ENCODE measurements around the gene GPRC5C.

Gene GPRC5C, protein sequence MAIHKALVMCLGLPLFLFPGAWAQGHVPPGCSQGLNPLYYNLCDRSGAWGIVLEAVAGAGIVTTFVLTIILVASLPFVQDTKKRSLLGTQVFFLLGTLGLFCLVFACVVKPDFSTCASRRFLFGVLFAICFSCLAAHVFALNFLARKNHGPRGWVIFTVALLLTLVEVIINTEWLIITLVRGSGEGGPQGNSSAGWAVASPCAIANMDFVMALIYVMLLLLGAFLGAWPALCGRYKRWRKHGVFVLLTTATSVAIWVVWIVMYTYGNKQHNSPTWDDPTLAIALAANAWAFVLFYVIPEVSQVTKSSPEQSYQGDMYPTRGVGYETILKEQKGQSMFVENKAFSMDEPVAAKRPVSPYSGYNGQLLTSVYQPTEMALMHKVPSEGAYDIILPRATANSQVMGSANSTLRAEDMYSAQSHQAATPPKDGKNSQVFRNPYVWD

DNA sequence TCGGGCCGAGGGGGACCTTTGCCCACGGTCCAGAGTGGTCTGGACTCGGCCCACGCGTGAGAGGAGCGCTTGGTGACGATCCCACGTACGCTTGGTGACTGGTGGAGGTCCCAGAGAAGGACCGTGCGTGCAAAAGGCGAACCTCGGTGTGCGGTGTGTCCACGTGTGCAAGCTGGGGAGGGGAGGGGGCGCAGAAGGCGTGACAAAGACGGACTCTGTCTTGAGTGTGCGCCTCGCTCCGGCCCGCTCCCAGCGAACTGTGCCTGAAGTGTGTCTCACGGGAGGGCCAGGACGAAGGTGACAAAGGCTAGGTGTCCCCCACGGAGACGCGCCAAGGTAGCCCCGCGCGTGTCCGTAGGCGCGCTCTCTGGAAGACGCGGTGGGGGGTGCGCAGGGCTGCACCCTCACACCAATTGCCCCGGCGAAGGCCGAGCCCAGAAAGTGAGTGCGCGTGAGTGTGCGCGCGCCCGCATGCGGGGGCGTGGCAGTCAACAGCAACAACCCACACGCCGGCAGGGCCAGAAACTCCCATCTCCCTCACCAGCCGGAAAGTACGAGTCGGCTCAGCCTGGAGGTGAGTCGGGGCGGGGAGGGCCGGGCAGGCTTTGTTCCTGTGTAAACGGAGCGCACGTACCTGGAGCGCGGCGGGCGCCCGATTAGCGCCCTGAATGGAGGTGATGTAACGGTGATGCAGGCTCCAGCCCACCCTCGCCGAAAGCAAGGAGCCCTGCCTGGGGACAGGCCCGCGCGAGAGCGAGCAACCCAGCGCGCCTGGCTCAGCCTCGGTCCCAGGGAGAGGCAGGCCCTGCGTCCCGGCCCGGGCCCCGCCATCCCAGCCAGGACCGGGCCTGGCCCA, at the start of gene GPRC5C:
Gene GPRC5C (plus strand): TSS at position 521 of the 856 bp plus-strand sequence. CDS start 7,689 bp downstream, outside the sequence.
- peak within 1 kb of the TSS; percentile 46 to 80 for H3K27ac Mint-ChIP-seq
- no peaks in the 10 kb centered on the region for H3K9me3 Mint-ChIP-seq
- peak; percentile 78 for ATAC-seq
- H3K4me1 Mint-ChIP-seq: peaks cover 26% of the 10 kb centered on the region
- peak within 1 kb of the TSS; percentile 68 to 83 for H3K4me3 Mint-ChIP-seq
- peak; percentile 40 to 57 for DNase-seq
- H3K27me3 Mint-ChIP-seq: peaks cover 91% of the 10 kb centered on the region

DNA sequence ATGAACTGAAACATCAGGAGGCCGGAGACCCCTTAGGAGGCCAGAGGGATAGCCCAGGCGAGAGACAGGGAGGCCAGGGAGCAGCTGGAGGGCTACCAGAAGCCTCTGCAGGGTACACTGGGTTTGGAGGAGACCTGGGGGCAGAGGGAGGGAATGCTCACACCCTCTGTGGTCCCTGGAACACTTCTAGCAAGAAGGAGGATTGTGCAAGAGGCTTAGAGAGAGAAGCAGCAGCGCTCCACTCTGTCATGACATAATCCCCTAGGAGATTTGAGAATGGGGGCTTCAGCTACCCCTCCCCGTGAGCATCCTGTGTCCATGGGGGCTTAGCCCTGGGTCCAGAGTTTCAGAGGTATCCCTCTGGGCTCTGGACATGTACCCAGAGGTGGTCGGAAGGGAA, 48.7 kb upstream of the GPRC5C start:
- Mint-ChIP-seq H3K4me3 (no peak overlapping the region), H3K4me1 (peaks cover 11% of the 10 kb centered on the region), H3K9me3 (no peaks in the 10 kb centered on the region), H3K27ac (no peak overlapping the region), H3K27me3 (no peaks in the 10 kb centered on the region)
- ATAC-seq (no peak), DNase-seq (no peak)

DNA sequence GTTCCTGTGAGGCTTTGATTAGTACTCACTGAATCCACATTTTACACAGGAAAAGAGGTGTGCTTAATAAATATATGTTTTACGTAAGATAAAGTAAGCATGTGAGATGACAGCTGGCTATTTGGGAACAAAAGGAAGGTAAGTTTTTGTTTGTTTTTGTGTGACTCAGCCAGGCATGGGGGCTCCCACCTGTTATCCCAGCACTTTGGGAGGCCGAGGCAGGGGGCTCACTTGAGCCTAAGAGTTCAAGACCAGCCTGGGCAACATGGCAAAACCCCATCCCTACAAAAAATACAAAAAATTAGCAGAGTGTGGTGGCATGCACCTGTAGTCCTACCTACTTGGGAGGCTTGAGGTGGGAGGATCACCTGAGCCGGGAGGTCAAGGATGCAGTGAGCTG, 46.7 kb upstream of the GPRC5C start:
- no peak for ATAC-seq
- Mint-ChIP-seq H3K27ac (no peak overlapping the region), H3K4me1 (peaks cover 4% of the 10 kb centered on the region), H3K9me3 (no peaks in the 10 kb centered on the region), H3K27me3 (no peaks in the 10 kb centered on the region), H3K4me3 (no peak overlapping the region)
- DNase-seq: no peak

DNA sequence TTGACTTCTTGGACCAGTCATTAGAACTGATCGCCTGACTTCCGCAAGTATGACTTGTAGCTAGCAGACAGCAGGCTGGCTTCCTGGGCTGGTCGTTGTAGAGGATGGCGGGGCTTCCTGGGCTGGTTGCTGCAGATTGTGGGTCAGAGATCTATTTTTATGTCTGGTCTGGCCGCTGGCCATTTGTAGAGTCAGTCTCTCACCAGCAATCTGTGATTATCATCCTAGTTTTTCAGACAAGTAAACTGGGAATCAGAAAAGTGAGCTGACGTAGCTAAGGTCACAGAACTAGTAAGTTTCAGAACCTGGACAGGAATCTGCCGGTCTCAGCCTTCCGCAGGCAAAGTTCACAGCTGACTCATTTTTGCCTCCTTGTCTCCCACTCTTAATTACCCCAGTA, 45.5 kb upstream of the GPRC5C start:
- no peak overlapping the region for H3K4me3 Mint-ChIP-seq
- DNase-seq: no peak
- no peak for ATAC-seq
- no peak overlapping the region for H3K27ac Mint-ChIP-seq
- no peaks in the 10 kb centered on the region for H3K27me3 Mint-ChIP-seq
- no peaks in the 10 kb centered on the region for H3K4me1 Mint-ChIP-seq
- no peaks in the 10 kb centered on the region for H3K9me3 Mint-ChIP-seq

DNA sequence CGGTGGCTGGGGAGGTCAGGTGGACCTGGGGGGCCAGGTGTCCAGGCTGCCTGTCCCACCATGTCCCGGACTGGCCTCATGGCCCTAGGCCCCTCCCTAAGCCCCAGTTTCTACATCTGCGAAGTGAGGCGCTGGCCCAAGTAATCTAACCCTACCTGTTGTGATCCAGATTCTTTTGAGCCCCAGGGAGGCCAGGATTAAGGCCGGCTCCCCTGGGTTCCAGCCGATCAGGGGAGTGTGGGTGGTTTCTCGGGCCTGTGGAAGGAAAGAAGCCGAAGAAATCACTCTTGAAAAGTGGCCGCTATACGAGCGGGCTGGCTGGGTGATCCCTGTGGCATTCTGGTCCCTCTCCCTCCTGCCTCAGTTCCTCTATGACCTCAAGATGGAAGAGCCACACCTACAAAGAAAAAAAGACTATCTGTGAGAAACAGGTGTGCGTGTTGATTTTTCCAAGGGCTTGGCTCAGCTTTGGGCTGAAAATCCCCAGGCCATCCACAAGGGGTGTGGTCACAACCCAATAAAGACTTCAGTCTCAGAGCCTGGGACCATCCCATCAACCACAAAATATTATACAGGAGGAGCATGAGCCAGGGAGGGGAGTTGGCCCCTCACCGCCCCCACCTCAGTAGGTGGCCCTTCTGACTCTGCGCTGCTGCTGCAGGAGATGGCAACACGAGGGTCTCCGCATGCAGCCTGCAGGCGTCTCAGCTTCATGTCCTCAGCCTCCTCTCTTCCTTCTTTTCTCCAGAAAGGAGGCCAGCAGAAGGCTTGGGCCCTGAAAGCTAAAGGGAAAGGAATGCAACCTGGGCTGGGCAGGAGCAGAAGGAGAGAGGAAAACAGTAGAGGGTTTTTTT, 44.3 kb upstream of the GPRC5C start:
- ATAC-seq: no peak
- no peak overlapping the region for H3K27ac Mint-ChIP-seq
- no peaks in the 10 kb centered on the region for H3K27me3 Mint-ChIP-seq
- DNase-seq: no peak
- H3K9me3 Mint-ChIP-seq: no peaks in the 10 kb centered on the region
- H3K4me3 Mint-ChIP-seq: no peak overlapping the region
- no peaks in the 10 kb centered on the region for H3K4me1 Mint-ChIP-seq

DNA sequence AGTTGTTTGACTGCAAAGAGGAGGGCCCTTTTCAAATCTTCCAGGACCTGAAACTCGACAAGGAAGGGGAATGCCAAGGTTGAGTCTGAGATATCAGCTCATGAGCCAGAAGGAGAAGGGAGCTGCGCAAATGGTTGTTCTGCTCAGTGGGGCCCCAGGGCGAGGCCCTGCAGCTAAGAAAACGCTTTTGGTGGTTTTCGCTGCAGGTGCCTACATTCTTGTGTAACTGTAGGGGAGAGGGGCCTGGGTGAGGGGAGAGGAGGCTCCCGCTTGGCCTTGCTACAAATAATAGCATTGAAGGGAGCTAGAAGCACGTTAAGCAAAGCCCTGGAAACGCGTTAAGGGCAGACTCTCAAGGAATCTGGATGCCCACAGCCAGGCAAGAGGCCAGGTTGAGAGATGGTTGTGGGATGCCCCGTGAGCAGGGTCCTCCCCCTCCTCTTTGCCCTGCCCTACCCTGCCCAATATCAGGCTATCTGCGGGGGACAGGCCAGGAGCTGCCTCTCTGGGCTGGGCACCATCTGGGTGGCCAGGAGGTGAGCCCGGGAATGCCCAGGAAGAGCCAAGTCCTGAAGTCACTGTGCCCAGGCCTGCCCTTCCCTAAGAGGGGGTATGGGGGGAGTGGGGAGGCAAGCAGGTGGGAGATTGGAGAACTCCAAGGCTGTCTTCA, 42.7 kb upstream of the GPRC5C start:
- Mint-ChIP-seq H3K9me3 (no peaks in the 10 kb centered on the region), H3K4me3 (no peak overlapping the region), H3K4me1 (no peaks in the 10 kb centered on the region), H3K27me3 (no peaks in the 10 kb centered on the region), H3K27ac (no peak overlapping the region)
- no peak for DNase-seq
- no peak for ATAC-seq

DNA sequence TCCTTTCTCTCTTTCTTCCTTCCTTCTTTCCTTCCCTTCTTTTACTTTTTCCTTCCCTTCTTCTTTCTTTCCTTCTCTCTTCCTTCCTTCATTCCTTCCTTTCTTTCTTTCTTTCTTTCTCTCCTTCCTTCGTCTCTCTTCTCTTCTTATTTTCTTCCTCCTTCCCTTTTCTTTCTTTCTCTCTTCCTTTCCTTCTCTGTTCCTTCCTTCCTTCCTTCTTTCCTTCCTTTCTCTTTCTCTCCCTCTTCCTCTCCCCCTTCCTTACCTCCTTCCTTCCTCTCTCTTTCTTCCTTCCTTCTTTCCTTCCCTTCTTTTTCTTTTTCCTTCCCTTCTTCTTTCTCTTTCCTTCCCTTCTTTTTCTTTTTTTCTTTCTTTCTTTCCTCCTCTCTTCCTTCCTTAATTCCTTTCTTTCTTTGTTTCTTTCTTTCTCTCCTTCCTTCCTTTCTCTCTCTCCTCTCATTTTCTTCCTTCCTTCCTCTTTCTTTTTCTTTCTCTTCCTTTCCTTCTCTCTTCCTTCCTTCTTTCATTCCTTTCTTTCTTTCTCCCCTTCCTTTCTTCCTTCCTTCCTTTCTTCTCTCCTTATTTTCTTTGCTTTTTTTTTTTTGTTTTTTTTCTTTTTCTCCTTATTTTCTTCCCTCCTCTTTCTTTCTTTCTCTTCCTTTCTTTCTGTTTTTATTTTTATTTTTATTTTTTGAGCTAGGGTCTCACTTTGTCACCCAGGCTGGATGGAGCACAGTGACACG, 41.8 kb upstream of the GPRC5C start:
- no peaks in the 10 kb centered on the region for H3K27me3 Mint-ChIP-seq
- H3K4me1 Mint-ChIP-seq: no peaks in the 10 kb centered on the region
- no peaks in the 10 kb centered on the region for H3K9me3 Mint-ChIP-seq
- peak overlapping the region in 1 of 2 donors; percentile 19 for H3K27ac Mint-ChIP-seq
- DNase-seq: no peak
- ATAC-seq: no peak
- no peak overlapping the region for H3K4me3 Mint-ChIP-seq

DNA sequence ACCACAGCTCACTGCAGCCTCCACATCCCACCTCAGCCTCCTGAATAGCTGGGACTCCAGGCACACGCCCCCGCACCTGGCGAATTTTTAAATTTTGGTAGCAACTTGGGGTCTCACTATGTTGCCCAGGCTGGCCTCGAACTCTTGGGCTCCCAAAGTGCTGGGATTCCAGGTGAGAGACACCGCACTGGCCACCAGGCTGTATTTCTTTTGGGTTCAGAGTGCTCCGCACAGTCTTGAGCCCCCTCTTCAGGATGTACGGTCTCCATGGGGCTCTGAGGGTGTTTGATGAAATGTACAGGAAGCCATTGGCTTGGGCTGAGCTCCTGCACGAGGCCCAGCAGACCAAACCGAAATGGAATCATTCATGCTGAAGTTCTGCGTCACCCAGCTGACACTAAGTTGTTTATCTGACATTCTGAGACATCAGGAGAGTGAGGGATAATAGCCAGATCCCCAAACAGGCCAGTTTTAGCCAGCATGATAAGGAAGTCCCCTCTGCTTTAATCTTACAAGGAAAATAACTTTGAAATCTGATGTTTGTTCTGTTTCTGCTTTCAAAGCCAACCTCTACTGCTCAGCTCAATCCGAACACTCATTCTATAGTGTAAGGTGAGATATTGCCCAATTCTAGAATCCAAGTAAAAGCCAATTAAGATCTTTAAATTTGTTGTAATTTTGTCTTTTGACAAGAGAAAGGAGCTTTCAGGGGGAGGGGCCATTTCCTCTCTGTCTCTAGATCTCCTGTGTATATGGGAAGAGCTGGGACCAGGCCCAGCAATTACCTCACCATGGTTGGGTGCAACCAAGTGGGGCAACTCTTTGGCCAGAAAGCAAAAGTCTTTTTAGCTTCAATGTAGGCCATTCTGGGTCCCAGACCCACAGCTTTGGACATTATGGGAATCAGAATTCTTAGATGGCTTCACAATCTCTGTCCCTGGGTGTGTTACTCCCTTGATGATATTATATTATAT, 40.9 kb upstream of the GPRC5C start:
- Mint-ChIP-seq H3K4me3 (no peak overlapping the region), H3K27ac (no peak overlapping the region), H3K9me3 (no peaks in the 10 kb centered on the region), H3K4me1 (no peaks in the 10 kb centered on the region), H3K27me3 (no peaks in the 10 kb centered on the region)
- DNase-seq: no peak
- ATAC-seq: no peak

DNA sequence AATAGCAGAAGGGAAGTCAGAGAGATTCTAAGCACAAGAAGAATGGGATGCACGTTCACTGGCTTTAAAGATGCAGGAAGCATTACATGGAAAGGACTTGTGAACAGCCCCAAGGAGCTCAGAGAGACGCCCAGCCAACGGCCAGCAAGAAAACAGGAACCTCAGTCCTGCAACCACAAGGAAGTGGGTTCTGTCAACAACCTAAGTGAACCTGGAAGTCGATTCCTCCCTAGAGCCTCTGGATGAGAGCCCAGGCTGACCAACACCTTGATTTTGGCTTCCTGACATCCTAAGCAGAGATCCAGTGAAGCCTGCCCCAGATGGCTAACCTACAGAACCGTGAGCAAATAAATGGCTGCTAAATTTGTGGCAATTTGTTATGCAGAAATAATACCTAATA, 40.1 kb upstream of the GPRC5C start:
- H3K27ac Mint-ChIP-seq: no peak overlapping the region
- no peaks in the 10 kb centered on the region for H3K4me1 Mint-ChIP-seq
- no peaks in the 10 kb centered on the region for H3K27me3 Mint-ChIP-seq
- DNase-seq (no peak), ATAC-seq (no peak)
- H3K4me3 Mint-ChIP-seq: no peak overlapping the region
- H3K9me3 Mint-ChIP-seq: no peaks in the 10 kb centered on the region

DNA sequence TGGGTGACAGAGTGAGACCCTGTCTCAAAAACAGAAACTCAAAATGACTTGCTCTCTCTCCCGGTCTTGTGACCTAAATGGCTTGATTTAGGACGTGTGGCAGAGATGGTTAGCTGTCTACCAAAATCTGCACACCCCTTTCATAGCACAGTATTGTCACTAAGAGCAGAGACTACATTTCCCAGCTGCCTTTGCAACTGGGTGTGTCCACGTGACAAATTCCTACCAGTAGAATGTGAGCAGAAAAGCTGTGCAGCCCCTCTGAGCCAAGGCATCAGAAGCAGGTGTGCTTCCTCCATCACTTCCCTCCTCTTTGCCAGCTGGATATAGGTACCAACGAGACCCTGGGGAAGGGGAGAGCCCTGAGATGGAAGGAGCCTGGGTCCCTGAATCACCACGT, 39.0 kb upstream of the GPRC5C start:
- H3K9me3 Mint-ChIP-seq: no peaks in the 10 kb centered on the region

DNA sequence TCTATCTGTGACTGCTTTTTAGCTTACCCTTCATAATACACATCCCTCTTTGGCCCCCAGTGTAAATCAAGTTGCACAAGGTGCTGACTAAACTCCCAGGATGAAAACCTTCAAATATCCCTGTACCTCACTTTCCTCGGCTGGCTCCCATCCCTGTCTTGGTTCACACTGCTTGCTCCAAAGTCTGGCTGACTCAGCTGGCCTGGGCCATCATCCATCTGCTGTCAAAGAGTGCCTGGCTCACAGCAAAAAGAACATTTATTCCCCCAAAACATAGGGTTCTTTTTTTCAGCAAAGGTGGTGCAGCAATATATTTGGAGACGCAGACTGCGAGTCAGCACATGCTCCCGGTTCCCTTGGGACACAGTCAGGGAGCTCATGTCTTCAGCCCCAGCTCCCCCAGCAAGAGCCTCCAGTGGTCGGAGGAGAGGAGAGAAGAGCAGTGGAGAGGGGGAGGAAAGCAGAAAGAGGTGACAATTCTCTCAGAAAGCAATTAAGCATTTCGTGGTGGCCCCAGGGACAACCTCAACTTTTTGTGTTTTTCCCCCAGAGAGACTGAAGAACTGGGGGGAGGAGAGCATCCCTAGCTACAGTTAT, 38.4 kb upstream of the GPRC5C start:
- H3K4me3 Mint-ChIP-seq: no peak overlapping the region
- H3K27ac Mint-ChIP-seq: no peak overlapping the region
- no peak for DNase-seq
- no peaks in the 10 kb centered on the region for H3K9me3 Mint-ChIP-seq
- no peaks in the 10 kb centered on the region for H3K27me3 Mint-ChIP-seq
- H3K4me1 Mint-ChIP-seq: no peaks in the 10 kb centered on the region
- no peak for ATAC-seq

More for the DNA sequence above, 39.0 kb upstream of the GPRC5C start:
- H3K27ac Mint-ChIP-seq: no peak overlapping the region
- no peak overlapping the region for H3K4me3 Mint-ChIP-seq
- no peaks in the 10 kb centered on the region for H3K4me1 Mint-ChIP-seq
- no peak for DNase-seq
- H3K27me3 Mint-ChIP-seq: no peaks in the 10 kb centered on the region
- no peak for ATAC-seq

DNA sequence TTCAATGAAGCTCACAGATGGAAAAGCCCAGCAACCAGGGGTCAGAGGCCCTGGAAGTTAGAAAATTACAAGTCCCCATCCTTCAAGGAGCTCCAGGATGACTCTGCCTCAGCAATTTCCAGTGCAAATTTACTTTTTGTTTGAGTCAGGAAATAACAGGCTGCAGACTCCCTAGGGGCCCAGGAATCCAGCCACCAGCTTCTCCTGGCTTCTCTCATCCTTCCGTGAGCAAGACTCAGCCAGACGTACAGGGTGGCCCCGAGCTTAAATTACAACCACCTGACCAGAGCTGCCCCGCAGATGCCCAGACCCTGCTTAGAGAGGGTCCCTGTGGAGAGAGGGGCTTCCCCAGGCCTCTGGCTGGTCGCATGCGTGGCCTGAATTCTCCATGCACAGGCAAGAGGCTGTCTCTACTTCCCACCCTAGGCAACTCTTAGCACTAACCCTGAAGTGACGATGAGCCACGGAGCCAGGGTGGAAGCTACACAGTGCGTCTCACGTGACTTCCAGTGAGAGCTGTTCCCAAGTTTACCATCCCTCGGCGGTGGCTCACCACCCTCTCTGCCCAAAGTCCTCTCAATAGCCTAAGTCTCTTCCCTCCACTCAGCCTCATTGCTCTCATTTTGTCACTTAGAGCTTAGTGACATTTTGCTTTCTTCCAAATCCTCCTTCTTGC, 37.5 kb upstream of the GPRC5C start:
- no peak for ATAC-seq
- Mint-ChIP-seq H3K4me1 (no peaks in the 10 kb centered on the region), H3K27ac (no peak overlapping the region)

DNA sequence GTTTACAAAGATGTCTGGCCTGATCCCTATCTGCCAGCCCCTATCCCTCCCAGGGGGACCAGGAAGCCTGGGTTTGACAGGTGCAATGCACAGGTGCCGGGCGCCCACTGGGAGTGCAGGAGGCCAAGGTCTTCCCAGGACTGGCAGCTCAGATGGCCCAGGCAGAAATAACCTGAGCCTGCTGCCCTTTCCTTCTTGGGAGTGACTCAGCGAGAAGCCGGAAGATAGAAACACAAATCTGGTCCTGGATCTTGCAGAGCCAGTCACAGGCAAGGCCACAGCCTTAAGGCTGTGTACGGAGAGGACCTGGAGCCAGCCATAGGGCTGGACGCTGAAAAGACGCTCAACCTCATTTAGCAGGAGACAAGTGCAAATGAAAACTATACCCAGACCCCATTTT, 36.9 kb upstream of the GPRC5C start:
- H3K27me3 Mint-ChIP-seq: no peaks in the 10 kb centered on the region
- H3K9me3 Mint-ChIP-seq: no peaks in the 10 kb centered on the region
- no peak for ATAC-seq
- no peaks in the 10 kb centered on the region for H3K4me1 Mint-ChIP-seq
- H3K27ac Mint-ChIP-seq: no peak overlapping the region
- H3K4me3 Mint-ChIP-seq: no peak overlapping the region
- DNase-seq: no peak

More for the DNA sequence above, 37.5 kb upstream of the GPRC5C start:
- H3K4me3 Mint-ChIP-seq: no peak overlapping the region
- no peaks in the 10 kb centered on the region for H3K27me3 Mint-ChIP-seq
- H3K9me3 Mint-ChIP-seq: no peaks in the 10 kb centered on the region
- no peak for DNase-seq

Data from stimulated activated naive CD8-positive, alpha-beta T cell treated with anti-CD3 and anti-CD28 coated beads, Interleukin-15, amount 100 ng/mL, for 72 hours (primary cell).